Neural cell (in vitro differentiated cells): ENCODE data around the gene GADD45A. TPM values are rescaled to one million over a fixed set of nuclear protein-coding genes. Genes with fewer than 3 reads are reported as not detected.
"Not testable (repeated sequence)": the region's sequence is repeated elsewhere in the genome, so short reads cannot be mapped to it uniquely, and the experiment has no call there.

Experiments
- H2AFZ ChIP-seq: fragments of 200-600, 300-800 bp; sonication (generic), shearing (Covaris generic); 2 replicates; pipeline ENCODE4 v1.6.0; 2014; ENCODE audit warnings: low read depth, mild to moderate bottlenecking, antibody characterized with exemption, low read length, moderate library complexity
- H3F3A ChIP-seq: fragments of 200-600 bp; shearing (Covaris generic); 2 replicates; pipeline ENCODE4 v1.6.1; 2016; ENCODE audit warnings: mild to moderate bottlenecking, moderate library complexity, mixed read lengths, antibody characterized with exemption, low read length; ENCODE audit not compliant: insufficient read depth, poor library complexity, severe bottlenecking
- H3K27ac ChIP-seq: fragments of 200-600, 300-800 bp; sonication (generic), shearing (Covaris generic); 2 replicates; pipeline ENCODE4 v1.5.1; 2014; ENCODE audit warnings: mild to moderate bottlenecking, low read length, moderate library complexity
- H3K27me3 ChIP-seq: fragments of 300-800, 200-600 bp; sonication (generic), shearing (Covaris generic); 2 replicates; pipeline ENCODE4 v1.6.0; 2014; ENCODE audit warnings: mild to moderate bottlenecking, low read depth, low read length, moderate library complexity; ENCODE audit not compliant: insufficient read depth
- H3K36me3 ChIP-seq: fragments of 300-800, 200-600 bp; sonication (generic), shearing (Covaris generic); 2 replicates; pipeline ENCODE4 v1.5.1; 2014; ENCODE audit warnings: mild to moderate bottlenecking, antibody characterized with exemption, low read length, moderate library complexity; ENCODE audit not compliant: insufficient read depth
- H3K4me2 ChIP-seq: fragments of 300-800, 200-600 bp; sonication (generic), shearing (Covaris generic); 2 replicates; pipeline ENCODE4 v1.6.0; 2014; ENCODE audit warnings: mild to moderate bottlenecking, low read length
- H3K4me3 ChIP-seq: fragments of 300-800, 200-600 bp; sonication (generic), shearing (Covaris generic); 2 replicates; pipeline ENCODE4 v1.5.1; 2014; ENCODE audit warnings: mild to moderate bottlenecking, low read length, moderate library complexity
- H3K79me2 ChIP-seq: fragments of 200-600 bp; shearing (Covaris generic); replicated peaks from 2 replicates; pipeline ENCODE4 v1.6.0; 2014; ENCODE audit warnings: mild to moderate bottlenecking, low read length, moderate library complexity; ENCODE audit not compliant: insufficient read depth
- H3K9ac ChIP-seq: fragments of 300-800, 200-600 bp; sonication (generic), shearing (Covaris generic); 2 replicates; pipeline ENCODE4 v1.6.1; 2016; ENCODE audit warnings: mild to moderate bottlenecking, low read length, mixed read lengths
- H3K9me2 ChIP-seq: fragments of 200-600 bp; shearing (Covaris generic); 2 replicates; pipeline ENCODE4 v1.6.1; 2016; ENCODE audit warnings: mild to moderate bottlenecking, low read length, mixed read lengths; ENCODE audit not compliant: insufficient read depth
- H3K9me3 ChIP-seq: fragments of 200-600, 300-800 bp; sonication (generic), shearing (Covaris generic); 2 replicates; pipeline ENCODE4 v1.6.1; 2016; ENCODE audit warnings: mild to moderate bottlenecking, mixed run types, low read length, moderate library complexity, mixed read lengths
- H4K20me1 ChIP-seq: fragments of 200-600 bp; shearing (Covaris generic); 2 replicates; pipeline ENCODE4 v1.6.1; 2016; ENCODE audit warnings: mild to moderate bottlenecking, mixed run types; ENCODE audit not compliant: insufficient read depth
- EP300 ChIP-seq: fragments of 450-650 bp; conservative IDR thresholded peaks from 2 replicates; pipeline ENCODE4 v1.6.1; 2014; ENCODE audit warnings: antibody characterized with exemption, mild to moderate bottlenecking, moderate library complexity; ENCODE audit not compliant: poor library complexity, severe bottlenecking
- EZH2 ChIP-seq: fragments of 200-600, 300-800 bp; shearing (Covaris generic), sonication (generic); IDR thresholded peaks from 2 replicates; pipeline ENCODE4 v1.6.1; 2014; ENCODE audit warnings: antibody characterized with exemption, low read length, borderline replicate concordance, mild to moderate bottlenecking; ENCODE audit not compliant: insufficient read depth, poor library complexity, severe bottlenecking
- MXI1 ChIP-seq: fragments of 450-650 bp; conservative IDR thresholded peaks from 2 replicates; pipeline ENCODE4 v1.6.1; 2014; ENCODE audit warnings: antibody characterized with exemption, mild to moderate bottlenecking; ENCODE audit not compliant: poor library complexity, severe bottlenecking
- POLR2AphosphoS5 ChIP-seq: IDR thresholded peaks from 2 replicates; pipeline ENCODE4 v1.6.1; 2012
- RAD21 ChIP-seq: fragments of 450-650 bp; conservative IDR thresholded peaks from 2 replicates; pipeline ENCODE4 v1.6.1; 2014; ENCODE audit warnings: antibody characterized with exemption, mild to moderate bottlenecking, moderate library complexity
- SMC3 ChIP-seq: fragments of 450-650 bp; conservative IDR thresholded peaks from 2 replicates; pipeline ENCODE4 v1.6.1; 2014; ENCODE audit warnings: antibody characterized with exemption, mild to moderate bottlenecking, moderate library complexity; ENCODE audit not compliant: poor library complexity
- TAF1 ChIP-seq: IDR thresholded peaks from 2 replicates; pipeline ENCODE4 v1.6.1; 2012; ENCODE audit warnings: low read depth
- polyA plus RNA-seq: library from polyadenylated mRNA; depleted of rRNA; stranded (reverse); fragments of >200 nt; gene quantifications from 2 replicates; pipeline ENCODE4 v1.2.3, GENCODE V29; 2014
- TF ChIP-seq, protein P1 (sequence below): IDR thresholded peaks from 2 replicates; pipeline ENCODE4 v1.6.1; 2012; ENCODE audit warnings: borderline replicate concordance
- TF ChIP-seq, protein P2 (sequence below): fragments of 450-650 bp; IDR thresholded peaks from 2 replicates; pipeline ENCODE4 v1.5.1; 2014; ENCODE audit warnings: antibody characterized with exemption, mild to moderate bottlenecking, moderate library complexity; ENCODE audit not compliant: poor library complexity, severe bottlenecking

GADD45A gene
- polyA plus RNA-seq, 1 donor from 2014 or later = 13.7 TPM

DNA sequence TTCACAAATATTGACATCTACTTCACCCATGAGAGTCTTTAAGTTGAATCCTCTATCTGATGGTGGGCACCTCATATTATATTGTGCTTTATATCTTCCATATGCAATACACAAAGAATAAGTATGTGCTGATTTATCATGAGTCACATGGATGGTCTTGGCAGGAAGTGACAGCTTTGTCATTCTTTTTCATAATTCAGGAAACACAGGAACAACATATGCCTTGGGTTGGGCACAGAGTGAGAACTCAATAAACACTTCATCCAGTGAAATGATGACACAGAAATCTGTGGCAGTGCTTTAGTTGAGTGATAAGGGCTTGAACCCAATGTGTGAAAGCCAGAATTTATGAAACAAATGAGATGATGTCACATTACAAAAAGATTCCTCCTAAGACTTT is 41.2 kb downstream of the GADD45A start:
- Histone ChIP-seq H3K4me2 (no peak overlapping the region), H3F3A (no peaks in the 10 kb centered on the region), H3K27ac (no peak overlapping the region), H3K9me2 (no peaks in the 10 kb centered on the region), H3K4me3 (no peak overlapping the region), H3K36me3 (no peaks in the 10 kb centered on the region), H3K79me2 (no peaks in the 10 kb centered on the region), H3K9ac (no peak overlapping the region), H4K20me1 (no peaks in the 10 kb centered on the region), H3K27me3 (no peaks in the 10 kb centered on the region), H2AFZ (no peak overlapping the region), H3K9me3 (no peaks in the 10 kb centered on the region)
- TF ChIP-seq, protein P1, sequence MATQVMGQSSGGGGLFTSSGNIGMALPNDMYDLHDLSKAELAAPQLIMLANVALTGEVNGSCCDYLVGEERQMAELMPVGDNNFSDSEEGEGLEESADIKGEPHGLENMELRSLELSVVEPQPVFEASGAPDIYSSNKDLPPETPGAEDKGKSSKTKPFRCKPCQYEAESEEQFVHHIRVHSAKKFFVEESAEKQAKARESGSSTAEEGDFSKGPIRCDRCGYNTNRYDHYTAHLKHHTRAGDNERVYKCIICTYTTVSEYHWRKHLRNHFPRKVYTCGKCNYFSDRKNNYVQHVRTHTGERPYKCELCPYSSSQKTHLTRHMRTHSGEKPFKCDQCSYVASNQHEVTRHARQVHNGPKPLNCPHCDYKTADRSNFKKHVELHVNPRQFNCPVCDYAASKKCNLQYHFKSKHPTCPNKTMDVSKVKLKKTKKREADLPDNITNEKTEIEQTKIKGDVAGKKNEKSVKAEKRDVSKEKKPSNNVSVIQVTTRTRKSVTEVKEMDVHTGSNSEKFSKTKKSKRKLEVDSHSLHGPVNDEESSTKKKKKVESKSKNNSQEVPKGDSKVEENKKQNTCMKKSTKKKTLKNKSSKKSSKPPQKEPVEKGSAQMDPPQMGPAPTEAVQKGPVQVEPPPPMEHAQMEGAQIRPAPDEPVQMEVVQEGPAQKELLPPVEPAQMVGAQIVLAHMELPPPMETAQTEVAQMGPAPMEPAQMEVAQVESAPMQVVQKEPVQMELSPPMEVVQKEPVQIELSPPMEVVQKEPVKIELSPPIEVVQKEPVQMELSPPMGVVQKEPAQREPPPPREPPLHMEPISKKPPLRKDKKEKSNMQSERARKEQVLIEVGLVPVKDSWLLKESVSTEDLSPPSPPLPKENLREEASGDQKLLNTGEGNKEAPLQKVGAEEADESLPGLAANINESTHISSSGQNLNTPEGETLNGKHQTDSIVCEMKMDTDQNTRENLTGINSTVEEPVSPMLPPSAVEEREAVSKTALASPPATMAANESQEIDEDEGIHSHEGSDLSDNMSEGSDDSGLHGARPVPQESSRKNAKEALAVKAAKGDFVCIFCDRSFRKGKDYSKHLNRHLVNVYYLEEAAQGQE = no peak
- TF ChIP-seq EP300 = no peak
- TF ChIP-seq TAF1 = no peak
- TF ChIP-seq POLR2AphosphoS5 = no peak
- TF ChIP-seq SMC3 = no peak
- TF ChIP-seq MXI1 = no peak

DNA sequence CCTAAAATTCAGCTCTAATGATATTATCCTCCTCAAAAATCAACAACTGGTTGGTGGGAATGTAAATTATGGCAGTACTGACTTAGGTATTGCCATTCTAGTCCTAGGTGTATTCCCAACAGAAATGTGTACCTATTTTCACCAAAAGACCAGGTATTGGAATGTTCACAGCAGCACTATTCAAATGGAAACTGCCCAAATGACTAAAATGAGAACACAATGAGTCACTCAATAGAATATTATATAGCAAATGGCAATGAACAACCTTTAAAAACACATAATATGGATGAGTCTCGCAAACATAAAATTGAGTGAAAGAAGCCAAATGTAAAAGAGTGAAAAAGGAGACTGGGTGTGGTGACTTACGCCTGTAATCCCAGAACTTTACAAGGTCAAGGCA is 44.9 kb downstream of the GADD45A start:
- Histone ChIP-seq H3K4me2 (no peak overlapping the region), H3K79me2 (no peaks in the 10 kb centered on the region), H3F3A (no peaks in the 10 kb centered on the region), H3K9me2 (no peaks in the 10 kb centered on the region), H4K20me1 (no peaks in the 10 kb centered on the region), H3K9me3 (no peaks in the 10 kb centered on the region), H3K36me3 (no peaks in the 10 kb centered on the region), H3K9ac (no peak overlapping the region), H3K27ac (no peak overlapping the region), H2AFZ (no peak overlapping the region), H3K4me3 (no peak overlapping the region), H3K27me3 (no peaks in the 10 kb centered on the region)
- TF ChIP-seq TAF1 (no peak), MXI1 (no peak), EP300 (no peak), SMC3 (no peak), RAD21 (no peak), POLR2AphosphoS5 (no peak), EZH2 (no peak)
- TF ChIP-seq, protein P1 = no peak
- TF ChIP-seq, protein P2, sequence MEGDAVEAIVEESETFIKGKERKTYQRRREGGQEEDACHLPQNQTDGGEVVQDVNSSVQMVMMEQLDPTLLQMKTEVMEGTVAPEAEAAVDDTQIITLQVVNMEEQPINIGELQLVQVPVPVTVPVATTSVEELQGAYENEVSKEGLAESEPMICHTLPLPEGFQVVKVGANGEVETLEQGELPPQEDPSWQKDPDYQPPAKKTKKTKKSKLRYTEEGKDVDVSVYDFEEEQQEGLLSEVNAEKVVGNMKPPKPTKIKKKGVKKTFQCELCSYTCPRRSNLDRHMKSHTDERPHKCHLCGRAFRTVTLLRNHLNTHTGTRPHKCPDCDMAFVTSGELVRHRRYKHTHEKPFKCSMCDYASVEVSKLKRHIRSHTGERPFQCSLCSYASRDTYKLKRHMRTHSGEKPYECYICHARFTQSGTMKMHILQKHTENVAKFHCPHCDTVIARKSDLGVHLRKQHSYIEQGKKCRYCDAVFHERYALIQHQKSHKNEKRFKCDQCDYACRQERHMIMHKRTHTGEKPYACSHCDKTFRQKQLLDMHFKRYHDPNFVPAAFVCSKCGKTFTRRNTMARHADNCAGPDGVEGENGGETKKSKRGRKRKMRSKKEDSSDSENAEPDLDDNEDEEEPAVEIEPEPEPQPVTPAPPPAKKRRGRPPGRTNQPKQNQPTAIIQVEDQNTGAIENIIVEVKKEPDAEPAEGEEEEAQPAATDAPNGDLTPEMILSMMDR = no peak

DNA sequence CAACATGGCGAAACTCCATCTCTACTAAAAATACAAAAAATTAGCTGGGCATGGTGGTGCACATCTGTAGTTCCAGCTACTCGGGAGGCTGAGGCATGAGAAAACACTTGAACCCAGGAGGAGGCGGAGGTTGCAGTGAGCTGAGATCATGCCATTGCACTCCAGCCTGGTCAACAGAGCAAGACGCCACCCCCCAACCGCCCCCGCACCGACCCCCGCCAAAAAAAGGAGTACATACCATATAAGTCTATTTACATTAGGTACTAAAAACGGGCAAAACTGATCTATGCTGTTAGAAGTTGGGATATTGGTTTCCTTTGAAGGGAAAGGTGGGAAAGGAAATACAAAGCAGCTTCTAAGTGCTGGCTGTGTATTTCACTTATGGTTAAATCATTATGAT is 45.3 kb downstream of the GADD45A start:
- not testable (repeated sequence) for H3K9me2 ChIP-seq, H3K79me2 ChIP-seq, H3K9me3 ChIP-seq, H3K4me3 ChIP-seq, H3K36me3 ChIP-seq, H3K27me3 ChIP-seq, H2AFZ ChIP-seq, H3F3A ChIP-seq, H3K27ac ChIP-seq, H4K20me1 ChIP-seq, H3K4me2 ChIP-seq, H3K9ac ChIP-seq
